ENCODE data around the gene MYPN. TPM values are rescaled to one million over a fixed set of nuclear protein-coding genes. Genes with fewer than 3 reads are reported as not detected.

The MYPN gene
- total RNA-seq, 4 donors from 2014 or later, result 0.16 TPM; not detected in 3

- Histone ChIP-seq H3K27ac (no peak overlapping the region), H3K4me3 (no peak overlapping the region), H3K4me1 (peaks cover 7% of the 10 kb centered on the region), H3K36me3 (no peaks in the 10 kb centered on the region), H3K9me3 (no peaks in the 10 kb centered on the region), H3K27me3 (no peaks in the 10 kb centered on the region)
- DNase-seq (ENCODE audit: low spot score in 2 of 2), result no peak
- TF ChIP-seq POLR2AphosphoS5 (IDR thresholded peaks at IDR 0.05) (no peak), EP300 (IDR thresholded peaks at IDR 0.05) (no peak)
- TF ChIP-seq, protein P1, sequence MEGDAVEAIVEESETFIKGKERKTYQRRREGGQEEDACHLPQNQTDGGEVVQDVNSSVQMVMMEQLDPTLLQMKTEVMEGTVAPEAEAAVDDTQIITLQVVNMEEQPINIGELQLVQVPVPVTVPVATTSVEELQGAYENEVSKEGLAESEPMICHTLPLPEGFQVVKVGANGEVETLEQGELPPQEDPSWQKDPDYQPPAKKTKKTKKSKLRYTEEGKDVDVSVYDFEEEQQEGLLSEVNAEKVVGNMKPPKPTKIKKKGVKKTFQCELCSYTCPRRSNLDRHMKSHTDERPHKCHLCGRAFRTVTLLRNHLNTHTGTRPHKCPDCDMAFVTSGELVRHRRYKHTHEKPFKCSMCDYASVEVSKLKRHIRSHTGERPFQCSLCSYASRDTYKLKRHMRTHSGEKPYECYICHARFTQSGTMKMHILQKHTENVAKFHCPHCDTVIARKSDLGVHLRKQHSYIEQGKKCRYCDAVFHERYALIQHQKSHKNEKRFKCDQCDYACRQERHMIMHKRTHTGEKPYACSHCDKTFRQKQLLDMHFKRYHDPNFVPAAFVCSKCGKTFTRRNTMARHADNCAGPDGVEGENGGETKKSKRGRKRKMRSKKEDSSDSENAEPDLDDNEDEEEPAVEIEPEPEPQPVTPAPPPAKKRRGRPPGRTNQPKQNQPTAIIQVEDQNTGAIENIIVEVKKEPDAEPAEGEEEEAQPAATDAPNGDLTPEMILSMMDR (IDR thresholded peaks at IDR 0.05), result no peak
Measured at GRCh38 chr10:68235581-68235980, 126.3 kb downstream of the MYPN start.

- no peaks in the 10 kb centered on the region for H3K27me3 ChIP-seq
- TF ChIP-seq POLR2AphosphoS5 (IDR thresholded peaks at IDR 0.05), result no peak
- TF ChIP-seq EP300 (IDR thresholded peaks at IDR 0.05), result no peak
- TF ChIP-seq POLR2A (IDR thresholded peaks at IDR 0.05), result no peak
- TF ChIP-seq, protein P1 (IDR thresholded peaks at IDR 0.05), result no peak
- H3K27ac ChIP-seq, result no peak overlapping the region
- H3K4me3 ChIP-seq, result no peak overlapping the region
- DNase-seq (ENCODE audit: low spot score in 2 of 2), result no peak
- H3K9me3 ChIP-seq, result no peaks in the 10 kb centered on the region
- no peaks in the 10 kb centered on the region for H3K4me1 ChIP-seq
- H3K36me3 ChIP-seq, result no peaks in the 10 kb centered on the region
- 91% methylated on average over 3 of the region's 3 CpGs for WGBS
Measured at GRCh38 chr10:68237173-68237572, 127.9 kb downstream of the MYPN start.

GRCh38 chr10:68238371-68238770, 129.1 kb downstream of the MYPN start:
- DNase-seq (ENCODE audit: low spot score in 2 of 2), result no peak
- H3K27me3 ChIP-seq, result no peaks in the 10 kb centered on the region
- WGBS, result 82% methylated on average over 6 of the region's 6 CpGs
- H3K27ac ChIP-seq, result no peak overlapping the region
- H3K4me3 ChIP-seq, result no peak overlapping the region
- TF ChIP-seq EP300 (IDR thresholded peaks at IDR 0.05), result no peak
- no peak for TF ChIP-seq POLR2AphosphoS5 (IDR thresholded peaks at IDR 0.05)
- TF ChIP-seq, protein P1 (IDR thresholded peaks at IDR 0.05), result no peak
- TF ChIP-seq POLR2A (IDR thresholded peaks at IDR 0.05), result no peak
- no peaks in the 10 kb centered on the region for H3K4me1 ChIP-seq
- no peaks in the 10 kb centered on the region for H3K36me3 ChIP-seq
- H3K9me3 ChIP-seq, result no peaks in the 10 kb centered on the region

DNA sequence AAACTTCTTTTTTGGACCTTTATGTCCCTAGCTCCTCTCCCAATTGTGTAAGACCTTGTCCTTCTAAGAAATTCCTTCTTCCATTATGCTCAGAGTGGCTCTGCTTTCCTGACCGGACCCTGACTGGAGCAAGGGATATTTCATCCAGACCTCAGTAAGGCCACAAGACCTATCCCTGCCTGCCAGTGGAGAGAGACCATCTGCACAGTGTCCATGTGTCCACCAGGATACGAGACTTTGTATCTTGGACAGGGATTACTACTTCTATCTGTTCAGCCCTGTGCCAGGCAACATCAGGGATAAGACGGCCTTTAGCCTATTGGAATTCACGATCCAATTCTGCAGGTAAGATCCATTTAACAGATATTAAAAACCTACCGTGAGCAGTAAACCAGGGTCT, 129.8 kb downstream of the MYPN start:
- Histone ChIP-seq H3K27me3 (no peaks in the 10 kb centered on the region), H3K9me3 (no peaks in the 10 kb centered on the region), H3K4me1 (no peaks in the 10 kb centered on the region), H3K27ac (no peak overlapping the region), H3K36me3 (no peaks in the 10 kb centered on the region), H3K4me3 (no peak overlapping the region)
- WGBS, result 93% methylated on average over 5 of the region's 5 CpGs
- no peak for DNase-seq (ENCODE audit: low spot score in 2 of 2)
- TF ChIP-seq, protein P1 (IDR thresholded peaks at IDR 0.05), result no peak
- no peak for TF ChIP-seq POLR2AphosphoS5 (IDR thresholded peaks at IDR 0.05)
- no peak for TF ChIP-seq POLR2A (IDR thresholded peaks at IDR 0.05)
- no peak for TF ChIP-seq EP300 (IDR thresholded peaks at IDR 0.05)

DNA sequence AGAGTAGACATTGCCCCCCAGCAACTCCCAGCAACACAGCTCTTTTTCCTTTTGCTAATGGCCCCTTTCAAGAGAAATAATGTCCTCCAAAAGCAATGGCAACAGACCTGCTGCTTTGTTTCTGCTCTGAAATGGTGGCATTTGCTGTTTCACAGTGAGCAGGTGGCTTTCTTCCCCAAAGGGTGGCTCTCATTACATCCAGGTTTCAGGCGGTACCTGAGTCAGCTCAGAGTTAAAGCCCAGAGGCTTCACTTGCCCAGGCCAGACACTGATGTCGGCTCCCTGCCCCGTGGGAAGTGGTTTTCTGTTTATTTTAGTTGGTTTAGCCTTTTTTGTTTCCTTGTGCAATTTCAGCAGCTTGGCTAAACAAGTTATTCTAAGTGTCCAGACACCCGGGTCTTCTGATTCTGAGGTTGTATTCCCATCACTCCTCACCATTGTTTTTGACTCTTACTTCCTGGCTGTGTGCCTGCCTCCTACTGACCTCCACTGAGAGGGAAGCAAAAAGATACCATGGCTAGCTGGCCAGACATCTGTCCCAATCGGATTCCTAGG, 130.4 kb downstream of the MYPN start:
- TF ChIP-seq POLR2A (IDR thresholded peaks at IDR 0.05), result no peak
- TF ChIP-seq EP300 (IDR thresholded peaks at IDR 0.05), result no peak
- TF ChIP-seq, protein P1 (IDR thresholded peaks at IDR 0.05), result no peak
- TF ChIP-seq POLR2AphosphoS5 (IDR thresholded peaks at IDR 0.05), result no peak
- Histone ChIP-seq H3K27ac (no peak overlapping the region), H3K36me3 (no peaks in the 10 kb centered on the region), H3K9me3 (no peaks in the 10 kb centered on the region), H3K27me3 (no peaks in the 10 kb centered on the region), H3K4me1 (no peaks in the 10 kb centered on the region), H3K4me3 (no peak overlapping the region)
- DNase-seq (ENCODE audit: low spot score in 2 of 2), result no peak
- 55% methylated on average over 5 of the region's 5 CpGs for WGBS

All from suprapubic skin (tissue), 4 donors.